Measurements from ENCODE around the gene PABPC5.

GRCh38 chrX:91435395-91435794, 756 bp downstream of the PABPC5 start:
- TF ChIP-seq POLR2A (IDR thresholded peaks at IDR 0.05; ENCODE audit: low read length) (no peak), GATA1 (IDR thresholded peaks at IDR 0.05; ENCODE audit: low read depth, low read length) (no peak)

Measured in erythroblast (primary cell).